ENCODE measurements around the gene CYBA.

CYBA gene

GRCh38 chr16:88642881-88643643, 7.8 kb downstream of the CYBA start:
- DNase-seq = no peak

GRCh38 chr16:88640498-88641247, 10.2 kb downstream of the CYBA start:
- no peak for DNase-seq

- no peak for DNase-seq
Observed at GRCh38 chr16:88640039-88640495, 10.8 kb downstream of the CYBA start.

GRCh38 chr16:88639231-88640038, 11.4 kb downstream of the CYBA start:
- DNase-seq = no peak

- DNase-seq = peak; percentile 42
Observed at GRCh38 chr16:88638323-88639230, 12.3 kb downstream of the CYBA start, which contains the start of gene IL17C. Gene IL17C, plus strand, starts transcription at chr16:88638572. Its CDS starts 70 bp downstream, at chr16:88638642.

GRCh38 chr16:88636488-88637265, 14.2 kb downstream of the CYBA start:
- peak; percentile 11 for DNase-seq

- no peak for DNase-seq
Observed at GRCh38 chr16:88635671-88636319, 15.1 kb downstream of the CYBA start.

- no peak for DNase-seq
Observed at GRCh38 chr16:88634994-88635670, 15.7 kb downstream of the CYBA start.

GRCh38 chr16:88634141-88634993, 16.5 kb downstream of the CYBA start:
- peak; percentile 63 for DNase-seq

- DNase-seq = peak; percentile 69
Observed at GRCh38 chr16:88633684-88634140, 17.1 kb downstream of the CYBA start.

- no peak for DNase-seq
Observed at GRCh38 chr16:88632587-88632930, 18.3 kb downstream of the CYBA start.

- DNase-seq = no peak
Observed at GRCh38 chr16:88631920-88632586, 18.8 kb downstream of the CYBA start.

- no peak for DNase-seq
Observed at GRCh38 chr16:88631384-88631783, 19.5 kb downstream of the CYBA start.

GRCh38 chr16:88630941-88631340, 19.9 kb downstream of the CYBA start:
- DNase-seq = no peak

GRCh38 chr16:88630433-88630832, 20.4 kb downstream of the CYBA start:
- DNase-seq = no peak

GRCh38 chr16:88629835-88630234, 21.0 kb downstream of the CYBA start:
- no peak for DNase-seq

GRCh38 chr16:88628512-88628974, 22.3 kb downstream of the CYBA start:
- DNase-seq = no peak

All from CD4-positive, alpha-beta T cell treated with Interferon gamma for 1 hour (primary cell).